GM12892 (cell line): ENCODE results near the gene SIRT3.

Experiments used
- POLR2A ChIP-seq: IDR thresholded peaks from 2 replicates; pipeline ENCODE4 v1.6.1; 2011; ENCODE audit warnings: low read depth, low read length, control low read depth
- TAF1 ChIP-seq: IDR thresholded peaks from 2 replicates; pipeline ENCODE4 v1.6.1; 2011; ENCODE audit warnings: low read depth, mild to moderate bottlenecking, control low read depth, low read length, borderline replicate concordance

- TF ChIP-seq POLR2A (no peak), TAF1 (no peak)
Observed at GRCh38 chr11:284105-285020, 48.2 kb upstream of the SIRT3 start.
